Right hindlimb (tissue), 1 donor: Measurements from ENCODE around the gene FBXO11.
"Not testable (repeated sequence)": the region's sequence is repeated elsewhere in the genome, so short reads cannot be mapped to it uniquely, and the experiment has no call there.

Experiments
- DNase-seq: peaks from one replicate; pipeline ENCODE4 v3.0.0-alpha.2; 2018

The FBXO11 gene

GRCh38 chr2:47897883-47898731, 8.2 kb downstream of the FBXO11 start:
- DNase-seq: no peak

GRCh38 chr2:47897191-47897882, 9.0 kb downstream of the FBXO11 start:
- DNase-seq: not testable (repeated sequence)

- no peak for DNase-seq
Measured at GRCh38 chr2:47896450-47896968, 9.8 kb downstream of the FBXO11 start.

GRCh38 chr2:47893771-47894170, 12.5 kb downstream of the FBXO11 start:
- DNase-seq: no peak

- no peak for DNase-seq
Measured at GRCh38 chr2:47892338-47892730, 14.0 kb downstream of the FBXO11 start.

- DNase-seq: no peak
Measured at GRCh38 chr2:47891369-47892337, 14.6 kb downstream of the FBXO11 start.

GRCh38 chr2:47890711-47891368, 15.5 kb downstream of the FBXO11 start:
- DNase-seq: no peak

- DNase-seq: no peak
Measured at GRCh38 chr2:47888581-47889280, 17.6 kb downstream of the FBXO11 start.

GRCh38 chr2:47876912-47877311, 29.4 kb downstream of the FBXO11 start:
- DNase-seq: no peak

- DNase-seq: no peak
Measured at GRCh38 chr2:47872941-47873340, 33.4 kb downstream of the FBXO11 start.

GRCh38 chr2:47870641-47871540, 35.4 kb downstream of the FBXO11 start:
- DNase-seq: no peak

GRCh38 chr2:47869859-47870595, 36.3 kb downstream of the FBXO11 start:
- DNase-seq: no peak

- DNase-seq: no peak
Measured at GRCh38 chr2:47868611-47869352, 37.5 kb downstream of the FBXO11 start.

- no peak for DNase-seq
Measured at GRCh38 chr2:47867205-47867604, 39.1 kb downstream of the FBXO11 start.

GRCh38 chr2:47864566-47864965, 41.7 kb downstream of the FBXO11 start:
- DNase-seq: no peak

- DNase-seq: no peak
Measured at GRCh38 chr2:47862949-47863348, 43.3 kb downstream of the FBXO11 start.

- not testable (repeated sequence) for DNase-seq
Measured at GRCh38 chr2:47853067-47853777, 53.1 kb downstream of the FBXO11 start.

GRCh38 chr2:47850198-47850597, 56.1 kb downstream of the FBXO11 start:
- DNase-seq: no peak
